Measurements from ENCODE around the gene DCLK1.

GRCh38 chr13:36105726-36106125, 25.5 kb downstream of the DCLK1 start:
- no peak for TF ChIP-seq CTCF (IDR thresholded peaks at IDR 0.05)
- no peak for TF ChIP-seq POLR2A (IDR thresholded peaks at IDR 0.05)

Measured in uterus (tissue), 2 donors.